GM19455 (cell line): Measurements from ENCODE around the gene ITGA6.

Source experiments
- ATAC-seq: cut with Tn5 transposase; IDR thresholded peaks from one replicate; pipeline ENCODE4 v1.9.1; 2021; ENCODE audit not compliant: unreplicated experiment

ITGA6 gene

GRCh38 chr2:172464400-172465129 lies 37.2 kb downstream of the ITGA6 start:
- no peak for ATAC-seq

GRCh38 chr2:172465417-172466334 lies 38.3 kb downstream of the ITGA6 start:
- no peak for ATAC-seq

- ATAC-seq = no peak
Observed at GRCh38 chr2:172467382-172467781, 40.0 kb downstream of the ITGA6 start.

- ATAC-seq = no peak
Observed at GRCh38 chr2:172470958-172471922, 43.9 kb downstream of the ITGA6 start.

GRCh38 chr2:172472446-172473033 lies 45.2 kb downstream of the ITGA6 start:
- no peak for ATAC-seq

- no peak for ATAC-seq
Observed at GRCh38 chr2:172473167-172473566, 45.8 kb downstream of the ITGA6 start.

- no peak for ATAC-seq
Observed at GRCh38 chr2:172478353-172478752, 51.0 kb downstream of the ITGA6 start.

GRCh38 chr2:172480301-172481218 lies 53.2 kb downstream of the ITGA6 start:
- ATAC-seq = no peak

GRCh38 chr2:172481507-172482262 lies 54.3 kb downstream of the ITGA6 start:
- ATAC-seq = no peak

GRCh38 chr2:172484253-172484652 lies 56.9 kb downstream of the ITGA6 start:
- no peak for ATAC-seq

GRCh38 chr2:172484706-172485105 lies 57.3 kb downstream of the ITGA6 start:
- ATAC-seq = no peak

- no peak for ATAC-seq
Observed at GRCh38 chr2:172488556-172488955, 61.2 kb downstream of the ITGA6 start.

GRCh38 chr2:172489681-172490080 lies 62.3 kb downstream of the ITGA6 start:
- no peak for ATAC-seq

GRCh38 chr2:172496160-172496608 lies 68.8 kb downstream of the ITGA6 start:
- ATAC-seq = no peak

GRCh38 chr2:172507199-172507598 lies 79.8 kb downstream of the ITGA6 start:
- ATAC-seq = no peak

GRCh38 chr2:172510088-172510487 lies 82.7 kb downstream of the ITGA6 start:
- ATAC-seq = no peak

GRCh38 chr2:172510548-172510947 lies 83.2 kb downstream of the ITGA6 start:
- no peak for ATAC-seq

- ATAC-seq = no peak
Observed at GRCh38 chr2:172512810-172513523, 85.6 kb downstream of the ITGA6 start.
